ENCODE data around the gene IL24. TPM values are rescaled to one million over a fixed set of nuclear protein-coding genes. Genes with fewer than 3 reads are reported as not detected.

The IL24 gene
- total and polyA plus RNA-seq, 10 of the 15 experiments (the other 5 are each of a cell fraction or from before 2014, with no cell fraction given): 0.05 to 19.8 (median 0.35) TPM; not detected in 1

DNA sequence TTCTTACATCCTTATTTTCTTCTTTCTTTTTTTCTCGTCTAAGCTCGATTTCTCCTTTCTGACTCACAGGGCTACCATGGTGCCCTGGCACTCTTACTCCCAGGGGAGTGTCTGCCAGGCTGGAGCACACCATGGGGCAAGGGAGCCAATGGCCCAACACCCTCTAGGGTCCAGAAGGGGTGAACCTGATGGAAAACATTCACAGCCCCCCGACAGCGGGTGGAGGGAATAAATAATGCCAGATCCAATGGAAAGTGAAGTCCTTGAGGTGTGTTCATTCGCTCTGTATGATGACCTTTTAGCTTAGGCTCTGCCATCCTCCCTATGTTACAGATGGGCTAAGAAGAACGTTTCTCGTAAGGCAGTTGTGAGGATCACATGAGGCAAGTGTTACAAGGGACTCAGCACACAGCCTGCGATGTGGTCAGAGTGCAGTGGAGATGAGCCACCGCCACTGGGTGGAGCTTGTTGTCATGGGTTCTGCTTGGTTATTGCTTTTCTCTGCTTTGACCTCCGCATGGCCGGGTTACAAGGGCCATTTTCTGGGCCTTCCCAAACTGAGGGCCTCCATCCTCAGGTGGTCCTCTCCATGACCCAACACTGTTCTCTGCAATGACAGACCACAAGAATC is 28.0 kb downstream of the IL24 start (continued):
- TF ChIP-seq, protein P1, sequence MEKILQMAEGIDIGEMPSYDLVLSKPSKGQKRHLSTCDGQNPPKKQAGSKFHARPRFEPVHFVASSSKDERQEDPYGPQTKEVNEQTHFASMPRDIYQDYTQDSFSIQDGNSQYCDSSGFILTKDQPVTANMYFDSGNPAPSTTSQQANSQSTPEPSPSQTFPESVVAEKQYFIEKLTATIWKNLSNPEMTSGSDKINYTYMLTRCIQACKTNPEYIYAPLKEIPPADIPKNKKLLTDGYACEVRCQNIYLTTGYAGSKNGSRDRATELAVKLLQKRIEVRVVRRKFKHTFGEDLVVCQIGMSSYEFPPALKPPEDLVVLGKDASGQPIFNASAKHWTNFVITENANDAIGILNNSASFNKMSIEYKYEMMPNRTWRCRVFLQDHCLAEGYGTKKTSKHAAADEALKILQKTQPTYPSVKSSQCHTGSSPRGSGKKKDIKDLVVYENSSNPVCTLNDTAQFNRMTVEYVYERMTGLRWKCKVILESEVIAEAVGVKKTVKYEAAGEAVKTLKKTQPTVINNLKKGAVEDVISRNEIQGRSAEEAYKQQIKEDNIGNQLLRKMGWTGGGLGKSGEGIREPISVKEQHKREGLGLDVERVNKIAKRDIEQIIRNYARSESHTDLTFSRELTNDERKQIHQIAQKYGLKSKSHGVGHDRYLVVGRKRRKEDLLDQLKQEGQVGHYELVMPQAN (conservative IDR thresholded peaks at IDR 0.05): no peak
- TF ChIP-seq SREBF1 (IDR thresholded peaks at IDR 0.05; ENCODE audit: low read length): no peak
- peak; percentile 87 for TF ChIP-seq NR2F1 (conservative IDR thresholded peaks at IDR 0.05)
- peak; percentile 67; the same call in 1 of the 2 replicates for TF ChIP-seq SMC3 (IDR thresholded peaks at IDR 0.05; ENCODE audit: borderline replicate concordance, low read length)
- TF ChIP-seq SIX5 (IDR thresholded peaks at IDR 0.05; ENCODE audit: low read depth, low read length, severe bottlenecking): no peak
- TF ChIP-seq MXI1 (IDR thresholded peaks at IDR 0.05; ENCODE audit: low read depth, low read length): peak; percentile 77; the same call in 1 of the 2 replicates
- TF ChIP-seq NFXL1 (IDR thresholded peaks at IDR 0.05; ENCODE audit: borderline replicate concordance): no peak
- 0 out of 2 replicates have a peak, but pooled peaks have one; percentile 14 for TF ChIP-seq TCF12 (IDR thresholded peaks at IDR 0.05; ENCODE audit: low read depth, low read length)
- TF ChIP-seq EGR1 (IDR thresholded peaks at IDR 0.05; ENCODE audit: borderline replicate concordance in 1 of 2, low read depth in 2 of 2, low read length in 2 of 2): no peak
- TF ChIP-seq POLR2AphosphoS5 (IDR thresholded peaks at IDR 0.05; ENCODE audit: low read length): peak; percentile 86
- TF ChIP-seq TAF1 (IDR thresholded peaks at IDR 0.05; ENCODE audit: borderline replicate concordance, low read depth, low read length): no peak
- no peak; a peak in 1 of 4 replicates for TF ChIP-seq EP300 (IDR thresholded peaks at IDR 0.05; ENCODE audit: borderline replicate concordance in 1 of 2, control insufficient read depth in 1 of 2, low read depth in 2 of 2, low read length in 2 of 2)
- TF ChIP-seq, protein P2, sequence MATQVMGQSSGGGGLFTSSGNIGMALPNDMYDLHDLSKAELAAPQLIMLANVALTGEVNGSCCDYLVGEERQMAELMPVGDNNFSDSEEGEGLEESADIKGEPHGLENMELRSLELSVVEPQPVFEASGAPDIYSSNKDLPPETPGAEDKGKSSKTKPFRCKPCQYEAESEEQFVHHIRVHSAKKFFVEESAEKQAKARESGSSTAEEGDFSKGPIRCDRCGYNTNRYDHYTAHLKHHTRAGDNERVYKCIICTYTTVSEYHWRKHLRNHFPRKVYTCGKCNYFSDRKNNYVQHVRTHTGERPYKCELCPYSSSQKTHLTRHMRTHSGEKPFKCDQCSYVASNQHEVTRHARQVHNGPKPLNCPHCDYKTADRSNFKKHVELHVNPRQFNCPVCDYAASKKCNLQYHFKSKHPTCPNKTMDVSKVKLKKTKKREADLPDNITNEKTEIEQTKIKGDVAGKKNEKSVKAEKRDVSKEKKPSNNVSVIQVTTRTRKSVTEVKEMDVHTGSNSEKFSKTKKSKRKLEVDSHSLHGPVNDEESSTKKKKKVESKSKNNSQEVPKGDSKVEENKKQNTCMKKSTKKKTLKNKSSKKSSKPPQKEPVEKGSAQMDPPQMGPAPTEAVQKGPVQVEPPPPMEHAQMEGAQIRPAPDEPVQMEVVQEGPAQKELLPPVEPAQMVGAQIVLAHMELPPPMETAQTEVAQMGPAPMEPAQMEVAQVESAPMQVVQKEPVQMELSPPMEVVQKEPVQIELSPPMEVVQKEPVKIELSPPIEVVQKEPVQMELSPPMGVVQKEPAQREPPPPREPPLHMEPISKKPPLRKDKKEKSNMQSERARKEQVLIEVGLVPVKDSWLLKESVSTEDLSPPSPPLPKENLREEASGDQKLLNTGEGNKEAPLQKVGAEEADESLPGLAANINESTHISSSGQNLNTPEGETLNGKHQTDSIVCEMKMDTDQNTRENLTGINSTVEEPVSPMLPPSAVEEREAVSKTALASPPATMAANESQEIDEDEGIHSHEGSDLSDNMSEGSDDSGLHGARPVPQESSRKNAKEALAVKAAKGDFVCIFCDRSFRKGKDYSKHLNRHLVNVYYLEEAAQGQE (IDR thresholded peaks at IDR 0.05; ENCODE audit: low read depth, low read length): no peak
- no peak; the same call in none of the 2 replicates for TF ChIP-seq BCL11A (IDR thresholded peaks at IDR 0.05; ENCODE audit: low read depth, low read length)
- TF ChIP-seq, protein P3, sequence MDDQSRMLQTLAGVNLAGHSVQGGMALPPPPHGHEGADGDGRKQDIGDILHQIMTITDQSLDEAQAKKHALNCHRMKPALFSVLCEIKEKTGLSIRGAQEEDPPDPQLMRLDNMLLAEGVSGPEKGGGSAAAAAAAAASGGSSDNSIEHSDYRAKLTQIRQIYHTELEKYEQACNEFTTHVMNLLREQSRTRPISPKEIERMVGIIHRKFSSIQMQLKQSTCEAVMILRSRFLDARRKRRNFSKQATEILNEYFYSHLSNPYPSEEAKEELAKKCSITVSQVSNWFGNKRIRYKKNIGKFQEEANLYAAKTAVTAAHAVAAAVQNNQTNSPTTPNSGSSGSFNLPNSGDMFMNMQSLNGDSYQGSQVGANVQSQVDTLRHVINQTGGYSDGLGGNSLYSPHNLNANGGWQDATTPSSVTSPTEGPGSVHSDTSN (IDR thresholded peaks at IDR 0.05; ENCODE audit: insufficient replicate concordance, low read depth, low read length): no peak
- TF ChIP-seq RELA (IDR thresholded peaks at IDR 0.05; ENCODE audit: borderline replicate concordance, partially characterized antibody): no peak
- no peak for TF ChIP-seq FOS (IDR thresholded peaks at IDR 0.05; ENCODE audit: borderline replicate concordance, extremely low read depth, insufficient read length)
- TF ChIP-seq, protein P4, sequence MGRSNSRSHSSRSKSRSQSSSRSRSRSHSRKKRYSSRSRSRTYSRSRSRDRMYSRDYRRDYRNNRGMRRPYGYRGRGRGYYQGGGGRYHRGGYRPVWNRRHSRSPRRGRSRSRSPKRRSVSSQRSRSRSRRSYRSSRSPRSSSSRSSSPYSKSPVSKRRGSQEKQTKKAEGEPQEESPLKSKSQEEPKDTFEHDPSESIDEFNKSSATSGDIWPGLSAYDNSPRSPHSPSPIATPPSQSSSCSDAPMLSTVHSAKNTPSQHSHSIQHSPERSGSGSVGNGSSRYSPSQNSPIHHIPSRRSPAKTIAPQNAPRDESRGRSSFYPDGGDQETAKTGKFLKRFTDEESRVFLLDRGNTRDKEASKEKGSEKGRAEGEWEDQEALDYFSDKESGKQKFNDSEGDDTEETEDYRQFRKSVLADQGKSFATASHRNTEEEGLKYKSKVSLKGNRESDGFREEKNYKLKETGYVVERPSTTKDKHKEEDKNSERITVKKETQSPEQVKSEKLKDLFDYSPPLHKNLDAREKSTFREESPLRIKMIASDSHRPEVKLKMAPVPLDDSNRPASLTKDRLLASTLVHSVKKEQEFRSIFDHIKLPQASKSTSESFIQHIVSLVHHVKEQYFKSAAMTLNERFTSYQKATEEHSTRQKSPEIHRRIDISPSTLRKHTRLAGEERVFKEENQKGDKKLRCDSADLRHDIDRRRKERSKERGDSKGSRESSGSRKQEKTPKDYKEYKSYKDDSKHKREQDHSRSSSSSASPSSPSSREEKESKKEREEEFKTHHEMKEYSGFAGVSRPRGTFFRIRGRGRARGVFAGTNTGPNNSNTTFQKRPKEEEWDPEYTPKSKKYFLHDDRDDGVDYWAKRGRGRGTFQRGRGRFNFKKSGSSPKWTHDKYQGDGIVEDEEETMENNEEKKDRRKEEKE (IDR thresholded peaks at IDR 0.05): no peak
- TF ChIP-seq WRNIP1 (IDR thresholded peaks at IDR 0.05; ENCODE audit: borderline replicate concordance, low read depth, low read length): no peak
- no peak for TF ChIP-seq BRCA1 (IDR thresholded peaks at IDR 0.05; ENCODE audit: low read depth, low read length)
